ENCODE data around the gene FAM181B. TPM values are rescaled to one million over a fixed set of nuclear protein-coding genes. Genes with fewer than 3 reads are reported as not detected.
"Not testable (repeated sequence)": the region's sequence is repeated elsewhere in the genome, so short reads cannot be mapped to it uniquely, and the experiment has no call there.

The FAM181B gene
- total RNA-seq, 6 experiments from 2014 or later, result not detected

DNA sequence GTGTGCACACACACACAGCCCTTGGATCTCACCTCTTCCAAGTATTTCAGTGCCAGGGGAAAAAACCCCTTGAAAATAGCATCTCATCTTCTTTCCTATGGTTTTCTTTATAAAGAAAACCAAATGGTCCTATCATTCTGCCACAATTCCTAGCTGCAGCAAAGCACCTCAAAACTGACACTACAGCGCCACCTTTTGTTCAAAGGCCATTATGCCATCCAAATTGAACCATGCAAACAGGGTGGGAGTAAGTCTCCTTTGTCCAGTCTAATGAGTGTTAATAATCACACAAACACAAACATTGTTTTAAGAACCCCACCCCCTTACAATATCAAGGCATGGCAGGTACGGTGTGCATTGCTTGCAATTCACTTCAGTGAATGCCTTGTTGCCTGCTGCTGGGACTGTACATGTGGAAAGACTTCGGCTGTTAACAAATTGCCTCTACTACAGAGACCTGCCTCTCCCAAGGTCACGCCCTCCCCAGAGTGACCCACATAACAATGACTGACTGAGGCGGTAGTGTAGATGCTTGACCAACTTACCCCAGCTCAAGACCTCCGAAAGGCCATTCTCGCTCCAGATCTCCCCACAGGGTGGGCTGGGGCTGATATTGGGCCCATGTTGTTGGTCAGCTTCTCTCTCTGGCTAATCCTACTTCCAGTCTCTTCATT is 31.7 kb downstream of the FAM181B start:
- Mint-ChIP-seq H3K27me3 (ENCODE audit: insufficient read depth) (no peaks in the 10 kb centered on the region; the same call in 1 of the 2 replicates), H3K27ac (no peak overlapping the region), H3K36me3 (ENCODE audit: low read depth) (no peaks in the 10 kb centered on the region), H3K9me3 (no peaks in the 10 kb centered on the region), H3K4me3 (no peak overlapping the region), H3K4me1 (ENCODE audit: low read depth) (no peaks in the 10 kb centered on the region)
- peak; percentile 30 for DNase-seq
- TF ChIP-seq, protein P1, sequence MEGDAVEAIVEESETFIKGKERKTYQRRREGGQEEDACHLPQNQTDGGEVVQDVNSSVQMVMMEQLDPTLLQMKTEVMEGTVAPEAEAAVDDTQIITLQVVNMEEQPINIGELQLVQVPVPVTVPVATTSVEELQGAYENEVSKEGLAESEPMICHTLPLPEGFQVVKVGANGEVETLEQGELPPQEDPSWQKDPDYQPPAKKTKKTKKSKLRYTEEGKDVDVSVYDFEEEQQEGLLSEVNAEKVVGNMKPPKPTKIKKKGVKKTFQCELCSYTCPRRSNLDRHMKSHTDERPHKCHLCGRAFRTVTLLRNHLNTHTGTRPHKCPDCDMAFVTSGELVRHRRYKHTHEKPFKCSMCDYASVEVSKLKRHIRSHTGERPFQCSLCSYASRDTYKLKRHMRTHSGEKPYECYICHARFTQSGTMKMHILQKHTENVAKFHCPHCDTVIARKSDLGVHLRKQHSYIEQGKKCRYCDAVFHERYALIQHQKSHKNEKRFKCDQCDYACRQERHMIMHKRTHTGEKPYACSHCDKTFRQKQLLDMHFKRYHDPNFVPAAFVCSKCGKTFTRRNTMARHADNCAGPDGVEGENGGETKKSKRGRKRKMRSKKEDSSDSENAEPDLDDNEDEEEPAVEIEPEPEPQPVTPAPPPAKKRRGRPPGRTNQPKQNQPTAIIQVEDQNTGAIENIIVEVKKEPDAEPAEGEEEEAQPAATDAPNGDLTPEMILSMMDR (IDR thresholded peaks at IDR 0.05), result peak; percentile 81

DNA sequence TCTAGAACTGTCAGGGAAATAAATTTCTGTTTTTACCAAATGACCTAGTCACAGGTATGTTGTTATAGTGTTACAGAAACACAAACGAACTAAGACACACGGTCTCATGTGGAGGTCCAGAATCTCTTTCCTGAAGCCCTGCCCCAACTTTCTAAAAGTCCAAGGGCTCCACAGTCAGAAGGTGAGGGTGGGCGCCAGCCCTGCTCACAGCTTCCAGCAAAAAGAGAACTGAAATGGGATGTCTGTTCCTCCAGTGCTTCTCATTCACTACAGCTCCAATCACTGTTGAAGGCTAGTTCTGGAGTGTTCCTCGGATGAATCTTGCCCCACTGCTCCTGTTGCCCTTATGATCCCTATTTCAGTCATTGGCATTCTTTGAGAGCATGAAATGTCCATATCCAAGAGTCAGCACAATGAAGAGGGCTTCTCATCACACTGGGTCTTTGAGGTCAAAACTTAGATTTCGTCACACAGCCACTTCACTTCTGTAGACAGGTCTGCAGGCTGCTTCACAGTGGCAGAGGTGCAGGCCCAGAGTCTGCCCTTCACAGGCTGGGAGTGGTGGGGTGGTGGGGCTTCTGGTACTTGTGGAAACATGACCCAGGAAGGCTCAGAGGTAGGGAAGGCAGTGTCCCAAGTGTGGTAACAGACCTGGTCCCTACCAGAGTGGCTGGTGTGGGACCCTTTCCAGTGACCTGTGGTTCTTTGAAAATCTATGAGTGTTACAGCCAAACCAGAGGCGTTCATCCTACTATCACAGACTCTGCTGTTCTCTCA is 34.9 kb downstream of the FAM181B start:
- no peaks in the 10 kb centered on the region for H3K9me3 Mint-ChIP-seq
- H3K36me3 Mint-ChIP-seq (ENCODE audit: low read depth), result no peaks in the 10 kb centered on the region
- TF ChIP-seq, protein P1 (IDR thresholded peaks at IDR 0.05), result no peak
- H3K4me1 Mint-ChIP-seq (ENCODE audit: low read depth), result no peaks in the 10 kb centered on the region
- H3K27me3 Mint-ChIP-seq (ENCODE audit: insufficient read depth), result no peaks in the 10 kb centered on the region; the same call in 1 of the 2 replicates
- H3K4me3 Mint-ChIP-seq, result no peak overlapping the region
- no peak for DNase-seq
- H3K27ac Mint-ChIP-seq, result no peak overlapping the region

DNA sequence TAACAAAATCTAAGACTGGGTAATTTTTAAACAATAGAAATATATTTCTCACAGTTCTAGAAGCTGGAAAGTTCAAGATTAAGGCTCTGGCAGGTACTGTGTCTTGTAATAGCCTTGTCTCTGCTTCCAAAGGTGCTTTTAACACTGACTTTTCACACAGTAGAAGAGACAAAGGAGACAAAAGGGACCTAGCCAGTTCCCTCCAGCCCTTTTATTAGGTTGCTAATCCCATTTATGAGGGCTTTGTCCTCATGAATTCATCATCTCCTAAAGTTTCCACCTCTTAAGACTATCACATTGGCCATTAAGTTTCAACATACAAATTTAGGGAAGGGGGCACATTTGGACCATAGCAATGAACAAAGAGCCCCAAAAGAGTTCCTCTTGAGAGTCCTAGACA is 40.7 kb downstream of the FAM181B start:
- DNase-seq, result no peak
- Mint-ChIP-seq H3K27ac (no peak overlapping the region), H3K4me1 (ENCODE audit: low read depth) (no peaks in the 10 kb centered on the region), H3K4me3 (no peak overlapping the region), H3K27me3 (ENCODE audit: insufficient read depth) (peaks cover 3% of the 10 kb centered on the region), H3K36me3 (ENCODE audit: low read depth) (no peaks in the 10 kb centered on the region), H3K9me3 (no peaks in the 10 kb centered on the region)
- TF ChIP-seq, protein P1 (IDR thresholded peaks at IDR 0.05), result no peak

DNA sequence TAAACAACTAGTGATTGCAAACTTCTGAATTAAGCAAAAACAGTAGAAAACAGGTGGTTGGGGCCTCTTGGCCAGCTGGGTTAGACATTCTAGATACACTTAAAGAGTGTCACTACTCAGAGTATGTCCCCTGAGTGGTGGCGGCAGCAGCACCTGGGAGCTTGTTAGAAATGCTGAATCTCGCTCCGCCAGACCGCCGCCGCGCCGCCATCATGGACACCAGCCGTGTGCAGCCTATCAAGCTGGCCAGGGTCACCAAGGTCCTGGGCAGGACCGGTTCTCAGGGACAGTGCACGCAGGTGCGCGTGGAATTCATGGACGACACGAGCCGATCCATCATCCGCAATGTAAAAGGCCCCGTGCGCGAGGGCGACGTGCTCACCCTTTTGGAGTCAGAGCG is 44.3 kb downstream of the FAM181B start:
- H3K27me3 Mint-ChIP-seq (ENCODE audit: insufficient read depth); H3K36me3 Mint-ChIP-seq (ENCODE audit: low read depth); H3K27ac Mint-ChIP-seq; H3K4me1 Mint-ChIP-seq (ENCODE audit: low read depth); H3K9me3 Mint-ChIP-seq; H3K4me3 Mint-ChIP-seq; DNase-seq: not testable (repeated sequence)

DNA sequence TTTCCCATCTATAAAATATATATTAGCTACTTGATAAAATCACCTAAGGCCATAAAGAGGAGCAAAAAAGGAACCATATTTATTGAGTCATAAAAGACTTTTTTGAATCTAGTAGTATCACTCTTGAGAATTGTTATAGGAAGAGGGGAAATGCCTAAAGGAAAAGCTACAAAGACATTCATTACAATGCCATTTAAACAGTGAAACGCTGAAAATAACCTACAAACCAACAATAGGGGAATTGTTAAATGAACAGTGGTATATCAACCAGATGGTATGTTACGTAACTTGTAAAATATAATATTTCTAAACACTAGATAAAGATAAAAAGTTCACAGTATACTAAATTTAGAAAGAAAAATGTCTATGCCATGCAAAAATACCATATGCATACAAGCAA is 47.5 kb downstream of the FAM181B start:
- Mint-ChIP-seq H3K4me3 (no peak overlapping the region), H3K27ac (no peak overlapping the region), H3K9me3 (no peaks in the 10 kb centered on the region), H3K36me3 (ENCODE audit: low read depth) (no peaks in the 10 kb centered on the region), H3K27me3 (ENCODE audit: insufficient read depth) (peaks cover 7% of the 10 kb centered on the region), H3K4me1 (ENCODE audit: low read depth) (peaks cover 8% of the 10 kb centered on the region)
- DNase-seq, result no peak
- TF ChIP-seq, protein P1 (IDR thresholded peaks at IDR 0.05), result no peak

DNA sequence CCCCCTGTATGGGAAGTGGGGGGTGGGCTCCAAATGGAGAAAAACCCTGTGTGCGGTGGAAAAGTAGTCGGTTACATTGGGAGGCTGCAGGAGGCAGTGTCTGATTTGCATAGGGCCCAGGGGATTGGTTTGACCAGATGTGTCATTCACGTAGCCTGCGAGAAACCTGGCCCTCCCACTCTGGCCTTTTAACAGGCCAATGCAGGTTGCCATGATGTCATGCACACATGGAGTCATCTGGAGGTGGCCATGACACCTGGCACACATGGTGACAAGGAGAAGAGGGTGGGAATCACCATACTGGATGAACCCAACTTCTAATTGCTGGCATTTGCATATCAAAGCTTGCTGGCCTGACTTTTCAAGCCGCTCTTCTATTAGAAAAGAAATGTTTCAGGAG is 50.6 kb downstream of the FAM181B start:
- Mint-ChIP-seq H3K27me3 (ENCODE audit: insufficient read depth) (peaks cover 5% of the 10 kb centered on the region), H3K36me3 (ENCODE audit: low read depth) (no peaks in the 10 kb centered on the region), H3K27ac (no peak overlapping the region), H3K4me3 (no peak overlapping the region), H3K4me1 (ENCODE audit: low read depth) (peaks cover 16% of the 10 kb centered on the region), H3K9me3 (no peaks in the 10 kb centered on the region)
- no peak for DNase-seq
- TF ChIP-seq, protein P1 (IDR thresholded peaks at IDR 0.05), result no peak
